HG03378 (cell line): Measurements from ENCODE around the gene ARMC9.
"Not testable (repeated sequence)": the region's sequence is repeated elsewhere in the genome, so short reads cannot be mapped to it uniquely, and the experiment has no call there.

Experiments used
- ATAC-seq: cut with Tn5 transposase; IDR thresholded peaks from one replicate; pipeline ENCODE4 v1.9.1; 2021; ENCODE audit warnings: mild to moderate bottlenecking, moderate library complexity; ENCODE audit not compliant: unreplicated experiment

The ARMC9 gene

GRCh38 chr2:231182513-231182899, 15.9 kb upstream of the ARMC9 start:
- no peak for ATAC-seq

- ATAC-seq: no peak
These were observed 14.6 kb upstream of the ARMC9 start for GRCh38 chr2:231183851-231184250.

GRCh38 chr2:231184319-231184718, 14.1 kb upstream of the ARMC9 start:
- no peak for ATAC-seq

- no peak for ATAC-seq
These were observed 13.2 kb upstream of the ARMC9 start for GRCh38 chr2:231185050-231185725.

GRCh38 chr2:231185886-231186285, 12.5 kb upstream of the ARMC9 start:
- no peak for ATAC-seq

- no peak for ATAC-seq
These were observed 12.1 kb upstream of the ARMC9 start for GRCh38 chr2:231186325-231186724.

GRCh38 chr2:231187736-231188505, 10.5 kb upstream of the ARMC9 start:
- ATAC-seq: no peak

- ATAC-seq: no peak
These were observed 9.8 kb upstream of the ARMC9 start for GRCh38 chr2:231188506-231189170.

- ATAC-seq: no peak
These were observed 9.3 kb upstream of the ARMC9 start for GRCh38 chr2:231189171-231189530.

GRCh38 chr2:231189571-231190495, 8.6 kb upstream of the ARMC9 start:
- no peak for ATAC-seq

- no peak for ATAC-seq
These were observed 7.8 kb upstream of the ARMC9 start for GRCh38 chr2:231190531-231191197.

GRCh38 chr2:231191896-231192872, 6.2 kb upstream of the ARMC9 start:
- no peak for ATAC-seq

- no peak for ATAC-seq
These were observed 5.2 kb upstream of the ARMC9 start for GRCh38 chr2:231193216-231193615.

GRCh38 chr2:231196592-231196991, 1.8 kb upstream of the ARMC9 start:
- ATAC-seq: no peak

GRCh38 chr2:231197196-231197595, 1.2 kb upstream of the ARMC9 start:
- ATAC-seq: not testable (repeated sequence)

GRCh38 chr2:231197706-231198290, 633 bp upstream of the ARMC9 start:
- no peak for ATAC-seq

- no peak for ATAC-seq
These were observed 788 bp downstream of the ARMC9 start for GRCh38 chr2:231199219-231199618.

- no peak for ATAC-seq
These were observed 2.5 kb downstream of the ARMC9 start for GRCh38 chr2:231200805-231201474.
